ENCODE results near the gene ZNF182.

GRCh38 chrX:47940448-47940847 is 63.3 kb downstream of the ZNF182 start:
- no peak for TF ChIP-seq EZH2 (IDR thresholded peaks at IDR 0.05; ENCODE audit: insufficient read depth, poor library complexity, severe bottlenecking)
- TF ChIP-seq EZH2phosphoT487 (IDR thresholded peaks at IDR 0.05; ENCODE audit: insufficient read depth, low read depth) = no peak
